HCT116 (cell line): ENCODE results near the gene PPP2CA. TPM values are rescaled to one million over a fixed set of nuclear protein-coding genes. Genes with fewer than 3 reads are reported as not detected.

Experiments used
- ATAC-seq: fragments of 200-7000 bp; cut with Tn5 transposase; 2 replicates; pipeline ENCODE4 v1.9.1; 2020; ENCODE audit warnings: mild to moderate bottlenecking, moderate library complexity
- BruUV-seq: library from RNA; stranded (reverse); fragments of 400-500 nt; replicated peaks from 2 replicates; lab custom pipeline; 2021; lab: Mats Ljungman, UMichigan
- CTCF ChIA-PET: fragments of 300-600 bp; sonication (Branson Sonifier 250); formaldehyde crosslinking; loops from one replicate; lab custom pipeline; 2021; ENCODE audit warnings: antibody characterized with exemption; lab: Charles Lee
- POLR2A ChIA-PET: fragments of 300-600, 350-600 bp; sonication (Branson Sonifier 250); formaldehyde crosslinking; loops from one replicate; lab custom pipeline; 2021; ENCODE audit warnings: antibody characterized with exemption; lab: Charles Lee
- RAD21 ChIA-PET, 2 experiments: fragments of 300-600 bp; sonication (Branson Sonifier 250); formaldehyde crosslinking; loops; one replicate each; lab custom pipeline; 2023; ENCODE audit warnings: low total read pairs in 2 of 2; ENCODE audit not compliant: uncharacterized antibody in 2 of 2, unreplicated experiment in 2 of 2, low non-redundant PET in 1 of 2; lab: Charles Lee
- DNase-seq: peaks from one replicate; pipeline ENCODE4 v3.0.0-alpha.2; 2010; ENCODE audit warnings: low read depth, low spot score
- H2AFZ ChIP-seq: fragments of 200-600 bp; shearing (Covaris generic), sonication (generic); 2 replicates; pipeline ENCODE4 v1.6.1; 2017; ENCODE audit warnings: low read depth, mixed run types, mixed read lengths, antibody characterized with exemption, low read length; ENCODE audit not compliant: poor library complexity, severe bottlenecking
- H3K27ac ChIP-seq: 2 replicates; pipeline ENCODE4 v1.5.1; 2012; ENCODE audit warnings: low read depth, low read length
- H3K27me3 ChIP-seq: fragments of 200-600 bp; sonication (generic); 2 replicates; pipeline ENCODE4 v1.6.1; 2016; ENCODE audit warnings: mixed run types, low read length, mixed read lengths; ENCODE audit not compliant: insufficient read depth
- H3K36me3 ChIP-seq, 2 experiments: fragments of 200-500 bp in 1 of 2; fragments of 200-600 bp in 1 of 2; sonication (Bioruptor generic) in 1 of 2; sonication (generic) in 1 of 2; 2 replicates each; pipeline versions ENCODE4 v1.5.1 to v1.6.1; 2014 to 2016; ENCODE audit warnings: low read length in 2 of 2, inconsistent platforms in 1 of 2, mixed read lengths in 1 of 2, mixed run types in 1 of 2; ENCODE audit not compliant: insufficient read depth in 2 of 2, control insufficient read depth in 1 of 2
- H3K4me1 ChIP-seq, 2 experiments: fragments of 200-600 bp in 1 of 2; sonication (generic) in 1 of 2; 2 replicates each; pipeline versions ENCODE4 v1.5.1 to v1.6.1; 2012 to 2017; ENCODE audit warnings: low read length in 2 of 2, inconsistent platforms in 1 of 2, mild to moderate bottlenecking in 1 of 2, mixed read lengths in 1 of 2, mixed run types in 1 of 2, moderate library complexity in 1 of 2; ENCODE audit not compliant: insufficient read depth in 2 of 2, control insufficient read depth in 1 of 2
- H3K4me2 ChIP-seq: fragments of 200-600 bp; sonication (generic); 2 replicates; pipeline ENCODE4 v1.6.1; 2017; ENCODE audit warnings: mixed run types, low read length, mixed read lengths
- H3K4me3 ChIP-seq, 2 experiments: fragments of 200-600 bp in 1 of 2; sonication (generic) in 1 of 2; replicated peaks in 1 of 2; 2 replicates each; pipeline ENCODE4 v1.5.1; 2011 to 2016; ENCODE audit warnings: low read length in 2 of 2, control low read depth in 1 of 2, low read depth in 1 of 2, mild to moderate bottlenecking in 1 of 2, mixed read lengths in 1 of 2, mixed run types in 1 of 2
- H3K79me2 ChIP-seq: fragments of 200-600 bp; sonication (generic); 2 replicates; pipeline ENCODE4 v1.6.1; 2017; ENCODE audit warnings: mild to moderate bottlenecking, mixed run types, low read length, moderate library complexity, mixed read lengths; ENCODE audit not compliant: insufficient read depth
- H3K9ac ChIP-seq: fragments of 200-600 bp; sonication (generic); 2 replicates; pipeline ENCODE4 v1.6.1; 2016; ENCODE audit warnings: low read length, mixed read lengths
- H3K9me2 ChIP-seq: fragments of 200-600 bp; sonication (generic), shearing (Covaris generic); 2 replicates; pipeline ENCODE4 v1.6.1; 2017; ENCODE audit warnings: mixed run types, mild to moderate bottlenecking, moderate library complexity; ENCODE audit not compliant: insufficient read depth
- H3K9me3 ChIP-seq, 2 experiments: fragments of 200-500 bp in 1 of 2; fragments of 200-600 bp in 1 of 2; sonication (Bioruptor generic) in 1 of 2; sonication (generic) in 1 of 2; 2 replicates each; pipeline ENCODE4 v1.6.1; 2014 to 2017; ENCODE audit warnings: low read length in 2 of 2, mixed read lengths in 2 of 2, inconsistent platforms in 1 of 2, low read depth in 1 of 2, mild to moderate bottlenecking in 1 of 2, mixed run types in 1 of 2, moderate library complexity in 1 of 2; ENCODE audit not compliant: control insufficient read depth in 1 of 2, insufficient read depth in 1 of 2
- H4K20me1 ChIP-seq: fragments of 200-600 bp; sonication (generic), shearing (Covaris generic); 2 replicates; pipeline ENCODE4 v1.6.1; 2017; ENCODE audit warnings: mixed run types, mild to moderate bottlenecking, moderate library complexity; ENCODE audit not compliant: insufficient read depth
- EGR1 ChIP-seq: IDR thresholded peaks from 2 replicates; pipeline ENCODE4 v1.6.1; 2012; ENCODE audit warnings: low read depth
- ELF1 ChIP-seq: IDR thresholded peaks from 2 replicates; pipeline ENCODE4 v1.6.1; 2012; ENCODE audit warnings: low read depth, borderline replicate concordance
- EZH2 ChIP-seq: fragments of 200-600 bp; sonication (generic); IDR thresholded peaks from 2 replicates; pipeline ENCODE4 v1.6.1; 2017; ENCODE audit warnings: antibody characterized with exemption, mixed run types
- EZH2phosphoT487 ChIP-seq: fragments of 200-600 bp; IDR thresholded peaks from 2 replicates; pipeline ENCODE4 v1.6.1; 2018; ENCODE audit warnings: antibody characterized with exemption, borderline replicate concordance
- POLR2A ChIP-seq: IDR thresholded peaks from 2 replicates; pipeline ENCODE4 v1.7.0; 2011; ENCODE audit warnings: borderline replicate concordance; ENCODE audit not compliant: insufficient read depth, insufficient read length; ENCODE audit errors: extremely low read depth
- POLR2AphosphoS5 ChIP-seq: IDR thresholded peaks from 2 replicates; pipeline ENCODE4 v1.6.1; 2011; ENCODE audit warnings: mild to moderate bottlenecking, low read depth, low read length, moderate library complexity
- SIN3A ChIP-seq: IDR thresholded peaks from 2 replicates; pipeline ENCODE4 v1.6.1; 2012; ENCODE audit warnings: low read depth
- SRF ChIP-seq: IDR thresholded peaks from 2 replicates; pipeline ENCODE4 v1.6.1; 2012; ENCODE audit warnings: low read depth
- ZBTB33 ChIP-seq: IDR thresholded peaks from 2 replicates; pipeline ENCODE4 v1.6.1; 2011; ENCODE audit warnings: mild to moderate bottlenecking, low read length, moderate library complexity; ENCODE audit not compliant: insufficient replicate concordance; ENCODE audit errors: extremely low read depth
- ZFX ChIP-seq: fragments of 450-650 bp; IDR thresholded peaks from 2 replicates; pipeline ENCODE4 v1.6.1; 2017
- ZNF274 ChIP-seq: fragments of 200-500 bp; sonication (Bioruptor generic); IDR thresholded peaks from 2 replicates; pipeline ENCODE4 v1.6.1; 2014; ENCODE audit warnings: mild to moderate bottlenecking, low read depth, low read length, inconsistent platforms
- intact Hi-C: fragments of 100-400 bp; cut with micrococcal nuclease; formaldehyde crosslinking; loops from 2 replicates; pipeline ENCODE4 v1.10.0; 2022
- total RNA-seq: library from RNA; stranded (reverse); gene quantifications from one replicate; pipeline ENCODE4 v1.2.1, GENCODE V29; 2021; ENCODE audit not compliant: unreplicated experiment

Gene PPP2CA
- total RNA-seq, 1 experiment from 2014 or later, result 167 TPM

- peaks cover 60% of the 10 kb centered on the region for H4K20me1 ChIP-seq
- BruUV-seq, result no TSS peak
- H3K79me2 ChIP-seq, result peaks cover 100% of the 10 kb centered on the region
- no peak overlapping the region for H3K9ac ChIP-seq
- H3K9me3 ChIP-seq, result no peaks in the 10 kb centered on the region
- intact Hi-C loops, result no loop called here
- TF ChIP-seq POLR2A (no peak), SIN3A (no peak), ZFX (no peak), POLR2AphosphoS5 (no peak), SRF (no peak), ZNF274 (no peak), EZH2phosphoT487 (no peak), EZH2 (no peak), ZBTB33 (no peak), EGR1 (no peak), ELF1 (no peak)
- CTCF ChIA-PET, result no interaction called here
- no peaks in the 10 kb centered on the region for H3K27me3 ChIP-seq
- H3K36me3 ChIP-seq, result peaks cover 17 to 36% of the 10 kb centered on the region in 2 experiments
- peaks cover under 1 to 6% of the 10 kb centered on the region in 2 experiments; a peak in 2 of 4 replicates for H3K4me1 ChIP-seq
- H2AFZ ChIP-seq, result no peak overlapping the region
- no peak for ATAC-seq
- no peak overlapping the region for H3K27ac ChIP-seq
- no peak for DNase-seq
- no peaks in the 10 kb centered on the region for H3K9me2 ChIP-seq
- RAD21 ChIA-PET, result no interaction called here
- POLR2A ChIA-PET, result interaction anchor here (2.0 kb wide), 1 partner anchor 19 kb away, joined by 5 read pairs; the partner anchor contains the start of gene PPP2CA
- H3K4me3 ChIP-seq, result no peak overlapping the region
- no peak overlapping the region for H3K4me2 ChIP-seq
Measured at GRCh38 chr5:134206627-134207160, 19.2 kb downstream of the PPP2CA start.
